NCI-H345 treated with DMSO at 0.1 percent for 48 hours (cell line): ENCODE data around the gene EPHA6.
"Not testable (repeated sequence)": the region's sequence is repeated elsewhere in the genome, so short reads cannot be mapped to it uniquely, and the experiment has no call there.

Experiments used
- DNase-seq: peaks from one replicate; lab custom pipeline; 2025; ENCODE audit not compliant: unreplicated experiment; lab: John Stamatoyannopoulos, UW

Gene EPHA6

DNA sequence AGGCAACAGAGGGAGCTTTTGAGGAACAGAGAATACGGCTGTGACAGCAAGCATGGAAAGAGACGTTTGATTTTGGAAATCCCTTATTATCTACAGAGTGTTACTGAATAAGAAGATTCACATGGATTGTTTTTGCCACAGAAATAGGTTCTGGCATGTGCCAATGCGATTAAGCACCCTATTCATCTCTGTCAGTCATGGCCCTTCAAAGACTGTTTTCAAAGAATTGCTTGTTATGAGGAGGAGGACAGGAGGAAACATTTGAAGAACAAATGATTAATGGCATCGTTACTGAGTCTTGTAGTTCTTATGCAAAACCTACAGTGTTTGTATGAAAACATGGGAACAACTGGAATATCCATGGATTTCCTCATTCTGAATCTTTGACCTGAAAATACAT is 86.2 kb downstream of the EPHA6 start:
- DNase-seq = no peak

DNA sequence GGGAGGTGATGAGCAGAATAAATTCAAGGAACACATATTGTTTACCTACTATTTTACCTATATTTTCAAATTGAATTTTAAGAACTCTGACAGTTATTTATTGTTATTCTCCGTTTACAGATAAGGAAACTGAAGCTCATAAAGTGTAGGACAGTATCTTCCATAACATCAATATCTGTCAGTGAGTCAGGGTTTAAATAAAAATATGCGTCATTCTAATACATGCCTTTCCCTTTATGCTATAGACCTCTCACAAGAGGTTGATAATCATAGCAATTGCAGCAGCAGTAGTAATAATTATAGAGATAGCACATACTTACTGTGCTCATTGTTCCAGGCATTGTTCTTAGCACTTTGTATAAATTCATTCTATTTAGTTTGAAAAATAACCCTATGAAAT is 101.1 kb downstream of the EPHA6 start:
- DNase-seq = no peak

DNA sequence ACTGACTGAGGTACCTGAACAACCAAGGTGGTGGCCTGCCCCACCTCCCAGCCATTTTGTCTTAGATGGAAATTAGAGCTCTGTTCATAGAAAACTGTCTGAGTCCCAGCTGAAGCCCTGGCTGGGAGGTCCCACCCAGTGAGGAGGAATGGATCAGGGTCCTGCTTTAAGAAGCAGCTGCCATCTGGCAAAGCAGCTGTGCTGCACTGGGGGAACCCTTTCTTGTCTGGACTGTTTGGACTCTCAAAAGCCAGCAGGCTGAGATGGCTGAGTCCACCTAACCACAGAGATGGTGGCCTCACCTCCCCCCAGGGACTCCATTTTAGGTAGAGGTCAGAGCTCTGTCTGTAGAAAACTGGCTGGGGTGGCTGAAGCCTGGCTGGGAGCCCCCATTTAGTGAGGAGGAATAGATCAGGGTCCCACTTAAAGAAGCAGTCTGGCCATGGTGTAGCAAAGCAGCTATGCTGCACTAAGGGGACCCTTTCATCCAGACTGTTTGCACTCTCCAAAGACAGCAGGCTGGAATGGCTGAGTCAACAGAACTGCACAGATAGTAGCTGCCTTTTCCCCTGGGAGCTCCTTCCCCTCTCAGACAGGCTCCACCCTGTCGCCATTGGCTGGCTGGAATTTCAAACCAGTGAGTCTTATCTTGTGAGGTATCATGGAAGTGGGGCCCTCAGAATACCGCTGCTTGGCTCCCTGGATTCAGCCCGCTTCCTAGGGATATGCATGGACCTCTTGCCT is 116.9 kb downstream of the EPHA6 start:
- no peak for DNase-seq

DNA sequence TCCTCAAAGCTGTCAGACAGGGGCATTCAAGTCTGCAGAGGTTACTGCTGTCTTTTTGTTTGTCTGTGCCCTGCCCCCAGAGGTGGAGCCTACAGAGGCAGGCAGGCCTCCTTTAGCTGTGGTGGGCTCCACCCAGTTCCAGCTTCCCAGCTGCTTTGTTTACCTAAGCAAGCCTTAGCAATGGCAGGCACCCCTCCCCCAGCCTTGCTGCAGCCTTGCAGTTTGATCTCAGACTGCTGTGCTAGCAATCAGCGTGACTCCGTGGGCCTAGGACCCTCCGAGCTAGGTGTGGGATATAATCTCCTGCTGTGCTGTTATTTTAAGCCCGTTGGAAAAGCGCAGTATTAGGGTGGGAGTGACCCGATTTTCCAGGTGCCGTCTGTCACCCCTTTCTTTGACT is 127.7 kb downstream of the EPHA6 start:
- not testable (repeated sequence) for DNase-seq

DNA sequence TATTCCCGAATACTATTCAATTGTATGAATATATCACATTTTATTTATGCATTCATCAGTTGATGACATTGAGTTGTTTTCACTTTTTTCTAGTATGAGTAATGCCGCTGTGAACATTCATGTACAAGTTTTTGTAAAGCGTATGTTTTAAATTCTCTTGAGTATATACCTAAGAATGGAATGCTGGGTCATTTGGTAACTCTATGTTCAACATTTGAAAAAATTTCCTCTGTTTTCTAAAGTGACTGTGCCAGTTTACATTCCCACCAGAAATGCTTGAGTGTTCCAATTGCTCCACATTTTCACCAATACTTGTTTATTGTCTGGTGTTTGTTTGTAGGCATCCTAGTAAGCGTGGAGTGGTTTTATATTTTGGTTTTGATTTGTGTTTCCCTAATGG is 144.5 kb downstream of the EPHA6 start:
- no peak for DNase-seq

DNA sequence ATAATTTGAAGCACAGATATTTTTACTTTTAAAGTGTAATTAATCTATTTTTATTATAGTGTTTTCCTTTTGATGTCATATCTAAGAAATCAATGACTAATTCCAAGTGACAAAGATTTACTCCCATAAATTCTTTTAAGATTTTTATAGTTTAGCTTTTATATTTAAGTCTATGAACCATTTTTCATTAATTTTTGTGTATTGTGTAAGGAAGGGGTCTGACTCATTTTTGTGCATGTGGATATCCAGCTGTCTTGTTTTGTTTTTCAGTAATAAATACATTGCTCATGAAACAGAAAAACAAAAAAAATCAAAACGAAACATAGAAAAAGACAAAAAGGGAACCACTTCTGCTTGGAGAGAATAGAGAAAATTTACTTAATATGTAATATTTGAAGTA is 145.1 kb downstream of the EPHA6 start:
- DNase-seq = no peak

DNA sequence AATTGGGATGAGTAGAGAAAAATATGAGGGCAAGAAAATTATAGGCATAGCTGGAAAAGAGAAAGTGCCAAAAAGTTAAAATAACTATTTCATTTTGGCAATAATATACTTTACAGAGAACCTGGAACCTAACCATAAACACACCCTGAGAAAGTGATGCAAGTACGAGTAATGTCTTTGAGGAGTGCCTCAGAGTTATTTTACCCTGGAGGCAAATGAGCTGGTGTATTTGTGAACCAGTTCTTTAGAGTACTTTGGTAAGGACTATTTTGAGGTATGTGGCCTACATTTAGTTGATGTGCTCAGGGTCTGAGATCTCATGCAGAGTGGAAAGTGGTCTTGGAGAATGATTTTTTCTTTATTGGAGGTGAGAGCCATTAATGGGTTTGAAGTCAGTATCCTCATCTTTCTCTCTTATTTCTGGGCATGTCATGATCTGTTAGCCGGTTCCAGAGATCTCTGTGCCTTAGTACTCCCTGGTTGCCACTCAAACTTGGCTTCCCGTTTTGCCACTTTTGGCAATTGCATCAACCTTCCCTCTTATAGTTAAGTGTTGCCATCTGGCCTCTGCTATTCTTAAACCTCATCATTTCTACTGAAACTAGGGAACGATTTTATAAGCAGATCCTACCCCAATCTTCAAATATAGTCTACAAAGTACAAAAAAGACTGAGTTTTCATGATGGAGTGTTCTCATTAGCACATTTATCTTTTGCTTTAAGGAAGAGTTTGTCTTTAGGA is 145.7 kb downstream of the EPHA6 start:
- no peak for DNase-seq

DNA sequence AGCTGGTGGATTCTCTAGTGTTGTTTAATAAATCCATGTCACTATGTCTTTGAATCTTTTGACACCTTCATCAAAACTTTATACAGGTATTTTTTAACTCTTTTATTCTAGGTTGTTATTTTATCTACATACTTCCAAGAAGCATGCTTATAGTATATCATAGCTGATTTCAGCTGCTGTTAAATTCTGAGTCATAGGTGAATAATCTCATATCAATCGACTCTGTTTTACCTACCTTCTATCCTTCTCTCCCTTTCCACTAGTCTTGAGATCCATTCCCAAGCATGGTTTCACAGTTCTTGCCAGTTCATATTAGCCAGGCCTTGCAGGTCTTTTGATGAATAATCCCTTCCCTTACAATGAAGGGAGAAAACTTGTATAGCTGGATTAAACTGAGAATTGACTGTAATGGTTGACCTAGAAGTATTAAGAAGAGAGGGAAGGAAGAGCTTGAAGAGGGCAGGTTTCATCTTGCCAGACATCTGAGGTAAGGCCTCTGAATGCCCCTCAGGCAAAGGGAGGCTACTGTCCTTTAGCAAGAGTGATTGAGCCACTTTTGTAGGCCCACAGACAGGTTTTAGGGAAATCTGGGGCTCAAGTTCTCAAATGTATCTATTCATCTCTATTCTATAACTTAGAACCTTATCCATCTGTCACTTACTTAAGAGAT is 146.4 kb downstream of the EPHA6 start:
- no peak for DNase-seq

DNA sequence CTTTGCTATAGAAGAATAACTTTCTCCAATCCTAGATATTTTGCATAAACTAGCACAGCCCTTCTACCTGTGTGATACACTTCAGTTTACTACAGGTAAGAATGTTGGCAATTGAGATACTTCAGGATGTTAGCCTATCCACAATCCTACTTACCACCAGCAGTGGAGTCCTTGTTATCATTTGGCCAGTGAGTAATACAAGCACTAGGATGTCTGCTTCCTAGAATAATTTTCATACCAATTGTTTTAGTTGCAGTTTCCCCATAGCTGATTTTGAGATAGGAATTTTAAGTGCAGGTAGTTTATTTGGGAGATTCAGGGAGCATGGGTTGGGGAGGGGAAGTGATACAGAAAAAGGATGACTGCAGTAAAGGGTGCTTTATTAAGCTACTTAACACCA is 147.2 kb downstream of the EPHA6 start:
- no peak for DNase-seq

DNA sequence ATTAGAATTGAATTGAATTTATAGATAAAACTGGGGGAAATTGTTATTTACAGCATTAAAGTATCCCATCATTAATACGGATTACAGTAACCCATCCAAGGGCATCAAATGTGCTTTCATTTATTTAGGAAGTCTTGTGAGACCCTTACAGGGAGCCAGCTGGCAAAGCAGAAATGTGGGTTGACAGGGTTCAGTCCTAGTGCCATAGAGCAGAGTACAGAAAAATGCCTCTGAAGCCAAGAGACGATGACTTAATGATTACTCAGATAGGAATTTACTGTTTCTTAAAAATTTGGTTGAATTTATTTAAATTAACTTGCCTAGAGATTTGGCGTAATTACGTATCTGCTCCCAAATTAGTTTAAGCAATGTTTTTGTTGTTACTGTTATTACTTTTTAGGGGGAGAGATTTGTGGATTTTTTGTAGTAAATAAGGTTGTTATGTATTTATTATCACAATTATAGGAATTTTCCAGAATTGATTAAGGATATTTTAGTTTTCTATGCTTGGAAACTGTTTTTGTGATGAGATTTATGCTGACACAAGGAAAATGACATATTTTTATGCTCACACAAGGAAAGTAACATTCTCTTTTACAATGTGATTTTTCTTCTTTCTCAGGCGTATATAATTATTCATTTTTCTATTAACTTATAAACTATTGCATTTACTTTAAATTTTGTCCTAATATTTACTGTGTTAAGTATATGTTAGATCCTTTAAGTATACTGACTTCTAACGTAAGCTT is 152.0 kb downstream of the EPHA6 start:
- no peak for DNase-seq

DNA sequence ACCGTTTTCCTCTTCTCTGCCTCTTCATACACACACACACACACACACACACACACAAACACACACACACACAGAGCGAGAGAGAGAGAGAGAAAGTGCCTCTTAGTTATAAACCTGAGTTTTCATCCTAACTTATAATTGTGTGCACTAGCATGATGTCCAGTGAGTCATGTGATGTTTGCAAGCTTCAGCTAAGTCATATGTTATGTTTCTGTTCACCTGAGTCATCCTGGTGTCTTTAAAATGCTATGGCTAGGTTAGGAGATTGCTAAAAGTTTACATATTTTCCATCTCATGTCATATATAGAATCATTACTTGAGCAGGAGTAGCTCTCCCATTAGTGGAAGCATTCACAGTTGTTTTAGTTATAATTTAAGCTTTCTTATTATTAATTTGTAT is 155.8 kb downstream of the EPHA6 start:
- no peak for DNase-seq

DNA sequence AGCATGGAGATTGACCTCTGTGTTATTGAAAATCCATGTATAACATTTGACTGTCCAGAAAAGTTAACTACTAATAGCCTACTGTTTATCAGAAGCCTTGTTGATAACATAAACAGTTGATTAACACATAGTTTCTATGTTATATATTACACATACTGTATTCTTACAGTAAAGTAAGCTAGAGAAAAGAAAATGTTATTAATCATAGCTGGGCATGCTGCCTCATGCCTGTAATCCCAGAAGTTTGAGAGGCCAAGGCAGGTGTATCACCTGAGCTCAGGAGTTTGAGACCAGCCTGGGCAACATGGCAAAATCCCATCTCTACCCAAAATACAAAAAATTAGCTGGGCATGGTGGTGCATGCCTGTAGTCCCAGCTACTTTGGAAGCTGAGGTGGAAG is 163.3 kb downstream of the EPHA6 start:
- no peak for DNase-seq

DNA sequence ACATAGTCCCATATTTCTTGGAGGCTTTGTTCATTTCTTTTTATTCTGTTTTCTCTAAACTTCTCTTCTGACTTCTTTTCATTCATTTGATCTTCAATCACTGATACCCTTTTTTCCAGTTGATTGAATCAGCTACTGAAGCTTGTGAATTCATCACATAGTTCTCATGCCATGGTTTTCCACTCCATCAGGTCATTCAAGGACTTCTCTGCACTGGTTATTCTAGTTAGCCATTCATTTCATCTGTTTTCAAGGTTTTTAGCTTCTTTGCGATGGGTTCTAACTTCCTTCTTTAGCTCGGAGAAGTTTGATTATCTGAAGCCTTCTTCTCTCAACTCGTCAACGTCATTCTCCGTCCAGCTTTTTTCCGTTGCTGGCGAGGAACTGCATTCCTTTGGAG is 169.3 kb downstream of the EPHA6 start:
- DNase-seq = not testable (repeated sequence)

DNA sequence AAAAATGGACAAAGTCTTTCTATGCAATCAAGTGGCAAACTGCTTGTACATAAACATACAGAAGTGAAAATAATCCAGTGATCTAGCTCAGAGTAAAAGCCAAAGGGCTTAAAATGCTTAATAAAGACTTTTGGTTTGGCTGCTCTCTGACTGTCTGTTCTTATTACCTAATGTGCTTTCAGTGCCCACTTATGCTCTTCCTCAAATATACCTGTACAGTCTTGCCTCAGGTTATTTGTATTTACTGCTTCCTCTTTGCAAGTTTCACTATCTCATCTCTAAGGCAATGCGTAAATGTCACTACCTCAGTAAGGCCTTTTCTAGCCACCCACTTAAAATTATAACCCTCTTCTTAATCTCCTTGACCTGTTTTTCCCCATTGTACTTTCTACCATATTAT is 171.8 kb downstream of the EPHA6 start:
- peak; percentile 0 for DNase-seq

DNA sequence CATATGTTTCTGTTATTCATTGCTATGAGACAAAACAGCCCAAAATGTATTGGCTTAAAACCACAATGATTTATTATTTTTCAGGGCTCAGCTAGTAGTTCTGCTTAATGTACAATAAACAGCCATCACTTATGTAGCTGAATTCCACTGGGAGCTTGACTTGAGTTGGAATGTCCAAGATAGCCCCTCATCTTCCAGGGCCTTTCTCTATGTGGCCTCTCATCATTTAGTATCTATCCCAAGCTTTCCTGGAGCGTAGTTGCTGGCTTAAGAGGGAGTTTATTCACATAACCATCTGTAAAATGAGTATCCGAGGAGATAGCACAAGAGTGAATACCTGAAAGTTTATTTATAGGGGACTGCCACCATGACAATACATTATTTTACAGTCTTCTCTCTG is 176.8 kb downstream of the EPHA6 start:
- DNase-seq = no peak

DNA sequence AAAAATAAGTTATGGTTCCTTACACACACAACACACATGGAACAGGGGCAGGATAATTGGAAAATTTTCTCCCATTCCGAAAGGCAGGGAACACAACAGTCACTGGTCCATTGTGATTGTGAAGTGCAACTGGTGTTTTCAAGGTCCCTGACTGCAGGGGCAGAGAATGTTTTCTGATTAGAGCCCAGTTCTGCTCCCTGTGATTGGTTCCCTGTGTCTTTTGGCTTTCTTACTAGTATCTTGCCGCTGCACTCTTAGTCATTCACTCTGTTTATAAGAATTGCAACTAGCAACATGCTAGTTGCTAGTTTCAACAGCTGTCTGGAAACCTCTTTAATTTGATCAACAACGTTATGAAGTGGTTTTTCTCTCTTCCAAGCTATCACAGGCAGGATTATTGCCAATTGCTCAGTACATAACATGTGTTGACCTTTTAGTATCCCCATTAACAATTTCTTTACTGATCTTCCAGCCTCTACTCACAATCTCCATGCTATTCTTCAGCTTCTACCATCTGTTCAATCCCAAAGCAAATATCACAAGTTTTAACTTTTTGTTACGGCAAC is 177.5 kb downstream of the EPHA6 start:
- DNase-seq = no peak

DNA sequence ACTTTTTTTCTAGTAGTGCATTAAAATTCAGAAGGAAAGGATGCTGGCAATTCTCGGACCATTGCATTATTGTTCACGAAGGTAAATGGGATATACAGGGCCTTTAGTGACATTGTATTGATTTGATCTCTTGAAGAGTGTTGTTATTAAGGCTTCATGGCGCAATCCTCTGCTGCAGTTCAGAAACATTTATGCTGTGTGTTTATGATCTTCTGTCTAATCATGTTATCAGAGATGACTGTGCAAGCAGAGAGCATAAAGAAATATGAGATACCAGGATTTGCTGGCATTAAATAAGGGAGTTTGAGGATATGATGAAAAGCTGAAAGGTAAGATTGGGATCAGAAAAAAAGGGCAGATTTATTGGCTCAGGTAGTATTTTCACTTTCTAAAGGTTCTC is 180.6 kb downstream of the EPHA6 start:
- DNase-seq = no peak

DNA sequence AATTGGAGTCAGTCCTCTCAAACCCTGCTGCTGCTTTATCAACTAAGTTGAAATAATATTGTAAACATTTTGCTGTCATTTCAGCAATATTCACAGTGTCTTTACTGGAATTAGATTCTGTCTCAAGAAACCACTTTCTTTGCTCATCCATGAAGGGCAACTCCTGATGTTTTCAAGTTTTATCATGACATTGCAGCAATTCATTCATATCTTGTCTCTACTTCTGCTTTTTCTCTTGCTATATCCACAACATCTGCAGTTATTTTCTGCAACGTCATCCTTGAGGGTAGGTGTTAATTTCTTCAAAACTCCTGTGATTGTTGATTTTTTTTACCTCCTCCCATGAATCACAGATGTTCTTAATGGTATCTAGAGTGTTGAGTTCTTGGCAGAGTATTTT is 181.6 kb downstream of the EPHA6 start:
- DNase-seq = no peak

DNA sequence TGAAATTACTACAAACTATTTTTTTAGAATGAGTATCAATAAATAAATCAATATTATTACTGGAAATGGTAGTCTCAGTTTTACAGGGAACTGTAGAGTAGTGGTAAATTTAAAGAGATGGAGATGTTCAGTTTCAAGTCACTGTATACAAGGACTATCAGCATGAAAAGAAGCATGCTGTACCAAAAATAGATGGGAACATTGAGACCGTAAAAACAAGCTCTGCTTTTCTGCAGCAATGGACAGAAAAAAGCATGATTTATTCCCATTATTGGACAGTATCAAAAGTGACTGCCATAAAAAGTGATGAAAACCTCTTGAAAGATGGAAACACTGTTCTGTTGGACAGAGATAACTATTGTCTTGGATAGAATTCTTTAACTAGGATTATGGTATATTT is 187.2 kb downstream of the EPHA6 start:
- no peak for DNase-seq

DNA sequence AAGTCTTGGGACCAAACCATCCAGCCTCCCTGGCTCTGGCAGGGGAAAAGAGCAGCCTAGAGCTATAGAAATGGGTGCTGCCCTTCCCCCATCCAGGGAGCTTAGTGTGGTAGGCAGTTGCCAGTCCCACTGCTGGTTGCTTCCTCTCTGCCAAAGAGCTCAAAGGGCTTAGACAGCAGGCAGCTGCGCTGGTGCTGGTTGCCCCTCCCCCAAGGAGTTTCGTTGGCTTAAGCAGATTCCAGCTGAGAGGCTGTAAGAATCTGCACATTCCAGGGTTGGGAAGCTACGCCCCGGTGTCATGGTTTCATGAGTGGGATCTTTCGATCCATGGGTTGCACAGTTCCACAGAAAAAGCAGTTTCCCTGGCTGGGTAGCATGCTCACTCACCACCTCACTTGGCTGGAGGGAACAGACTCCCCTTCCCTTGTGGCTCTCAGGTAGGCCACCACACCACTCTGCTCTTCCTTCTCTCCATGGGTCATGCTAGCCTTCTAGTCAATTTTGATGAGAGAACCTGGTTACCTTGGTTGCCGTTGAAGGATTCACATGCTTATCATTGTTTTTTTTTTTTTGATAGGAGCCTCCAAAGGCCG is 195.1 kb downstream of the EPHA6 start:
- no peak for DNase-seq
